CD4-positive, alpha-beta memory T cell (primary cell): ENCODE data around the gene SLC38A5. TPM values are rescaled to one million over a fixed set of nuclear protein-coding genes. Genes with fewer than 3 reads are reported as not detected.

Source experiments
- CTCF ChIA-PET: fragments of 350-600 bp; sonication (Branson Sonifier 250); formaldehyde crosslinking; loops from one replicate; lab custom pipeline; 2021; ENCODE audit warnings: inconsistent platforms; ENCODE audit not compliant: partially characterized antibody; lab: Charles Lee
- POLR2A ChIA-PET: fragments of 350-600 bp; sonication (Branson Sonifier 250); formaldehyde crosslinking; loops from one replicate; lab custom pipeline; 2021; ENCODE audit not compliant: partially characterized antibody; lab: Charles Lee
- DNase-seq, 5 donors: peaks; one replicate each; pipeline versions ENCODE4 v3.0.0 to v3.0.0-alpha.2; 2020 to 2022; ENCODE audit warnings: mixed read lengths in 1 of 5
- H3K27ac ChIP-seq: one replicate; pipeline ENCODE4 v1.7.0; 2013; ENCODE audit warnings: low read depth, low read length
- H3K27me3 ChIP-seq: 2 replicates; pipeline ENCODE4 v1.7.0; 2013; ENCODE audit warnings: mild to moderate bottlenecking, low read length, moderate library complexity; ENCODE audit not compliant: insufficient read depth
- H3K36me3 ChIP-seq: 2 replicates; pipeline ENCODE4 v1.7.0; 2013; ENCODE audit warnings: mild to moderate bottlenecking, low read length, moderate library complexity; ENCODE audit not compliant: insufficient read depth
- H3K4me1 ChIP-seq: 2 replicates; pipeline ENCODE4 v1.7.0; 2013; ENCODE audit warnings: mild to moderate bottlenecking, low read length, moderate library complexity; ENCODE audit not compliant: insufficient read depth
- H3K4me3 ChIP-seq, 2 donors: one replicate each; pipeline ENCODE4 v1.7.0; 2013; ENCODE audit warnings: low read length in 2 of 2, mild to moderate bottlenecking in 1 of 2
- H3K9me3 ChIP-seq, 2 donors: one replicate each; pipeline ENCODE4 v1.7.0; 2013; ENCODE audit warnings: low read length in 2 of 2, control low read depth in 1 of 2; ENCODE audit not compliant: control insufficient read depth in 1 of 2
- H3K27ac Mint-ChIP-seq, 7 donors: one replicate each; pipeline ENCODE4 v1.8.0; 2020 to 2021; ENCODE audit warnings: mixed read lengths in 7 of 7, mild to moderate bottlenecking in 6 of 7, inconsistent platforms in 3 of 7, moderate library complexity in 3 of 7
- H3K27me3 Mint-ChIP-seq, 2 donors: one replicate each; pipeline ENCODE4 v1.8.0; 2020 to 2021; ENCODE audit warnings: mixed read lengths in 2 of 2
- H3K36me3 Mint-ChIP-seq, 2 donors: one replicate each; pipeline ENCODE4 v1.8.0; 2020 to 2021; ENCODE audit warnings: mixed read lengths in 2 of 2, inconsistent platforms in 1 of 2, mild to moderate bottlenecking in 1 of 2
- H3K4me1 Mint-ChIP-seq, 4 donors: one replicate each; pipeline ENCODE4 v1.8.0; 2020 to 2021; ENCODE audit warnings: mixed read lengths in 4 of 4, mild to moderate bottlenecking in 1 of 4
- H3K4me3 Mint-ChIP-seq, 8 donors: one replicate each; pipeline ENCODE4 v1.8.0; 2020 to 2021; ENCODE audit warnings: mixed read lengths in 8 of 8, mild to moderate bottlenecking in 7 of 8, moderate library complexity in 6 of 8, inconsistent platforms in 3 of 8
- H3K9me3 Mint-ChIP-seq, 8 donors: one replicate each; pipeline ENCODE4 v1.8.0; 2020 to 2021; ENCODE audit warnings: mixed read lengths in 8 of 8, mild to moderate bottlenecking in 5 of 8, inconsistent platforms in 3 of 8, moderate library complexity in 1 of 8
- intact Hi-C: fragments of 100-400 bp; cut with micrococcal nuclease; formaldehyde crosslinking; loops from one replicate; pipeline ENCODE4 v1.15.1; 2023
- polyA plus RNA-seq, 2 donors: library from polyadenylated mRNA; unstranded; fragments of 300-500 nt; fragmentation: Illumina TruSeq; gene quantifications; one replicate each; pipeline ENCODE4 v1.2.3, GENCODE V29; 2021
- total RNA-seq, 2 experiments: library from RNA; stranded (reverse); gene quantifications; one replicate each; pipeline ENCODE4 v1.2.3, GENCODE V29; 2021

SLC38A5 gene
- total and polyA plus RNA-seq, 4 experiments from 2014 or later = 18.4 to 34.0 (median 21.2) TPM

DNA sequence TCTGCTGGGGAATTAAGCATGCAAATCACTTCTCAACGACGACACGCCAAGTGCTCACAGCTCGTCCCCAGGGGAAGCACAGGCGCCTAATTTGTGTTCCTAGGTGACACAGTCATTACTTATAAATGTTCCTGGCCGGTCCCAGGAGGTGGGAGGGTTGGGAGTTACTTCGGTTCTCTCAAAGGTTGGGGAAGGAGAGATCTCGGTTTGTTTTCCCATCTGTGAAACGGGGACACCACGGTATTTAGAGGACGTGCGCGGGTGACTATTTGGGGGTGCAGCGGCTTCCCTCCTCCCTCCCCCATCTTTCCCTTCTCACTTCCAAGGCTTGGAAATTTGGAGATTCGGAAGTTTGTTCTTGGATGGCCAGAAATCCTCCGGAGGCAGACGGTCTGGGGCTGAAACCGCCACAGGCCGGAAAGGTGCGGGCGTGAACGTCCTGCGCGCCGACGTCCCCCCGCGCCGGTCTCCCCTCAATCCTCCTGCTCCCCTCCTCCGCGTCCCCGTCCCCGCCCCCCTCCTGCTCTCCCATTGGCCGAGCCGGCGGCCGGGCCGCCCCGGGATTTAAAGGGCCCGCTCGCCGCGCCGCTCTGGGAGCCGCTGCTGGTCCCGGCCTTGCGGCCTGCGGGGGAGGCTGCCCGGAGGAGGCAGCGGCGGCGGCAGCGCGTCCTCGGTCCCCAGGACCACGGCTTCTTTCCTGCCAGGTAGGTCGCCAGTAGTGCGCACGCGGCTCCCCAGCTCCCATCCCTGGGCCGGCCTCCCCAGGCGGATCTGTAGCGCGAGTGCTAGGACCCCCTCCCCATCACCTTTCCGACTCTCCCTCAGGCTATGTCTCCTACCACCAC, 38.6 kb upstream of the SLC38A5 start, which contains the start of gene PORCN:
Gene PORCN (plus strand): TSS at position 593 of the 845 bp plus-strand sequence. CDS start 829 bp downstream, outside the sequence.
- no peaks in the 10 kb centered on the region for H3K9me3 ChIP-seq
- peak within 1 kb of the TSS; percentile 87 to 91 (median 88) for H3K4me3 Mint-ChIP-seq
- peaks cover 16% of the 10 kb centered on the region for H3K4me1 ChIP-seq
- peak within 1 kb of the TSS; percentile 70 to 96 (median 91) for H3K27ac Mint-ChIP-seq
- H3K4me1 Mint-ChIP-seq = peaks cover 10 to 23% (median 12%) of the 10 kb centered on the region in 4 donors
- H3K36me3 ChIP-seq = no peaks in the 10 kb centered on the region
- CTCF ChIA-PET = interaction anchor here (0.5 kb wide), 1 partner anchor 1365 kb away, joined by 3 read pairs; no protein-coding TSS in a partner anchor
- POLR2A ChIA-PET = interaction anchor here (0.6 to 3.1 kb wide), 6 partner anchors 12 to 66 kb away, joined by 3 to 19 read pairs (median 7); partner anchors contain the start of genes EBP, RBM3 and TBC1D25
- peak within 1 kb of the TSS; percentile 61 to 64 for H3K4me3 ChIP-seq
- intact Hi-C loops = loop anchor here (1.0 kb wide), 2 partner anchors 13 to 32 kb away; partner anchors contain the start of genes EBP and FTSJ1
- peaks cover 0 to 1% (median 0%) of the 10 kb centered on the region in 8 donors for H3K9me3 Mint-ChIP-seq
- H3K27ac ChIP-seq = peak within 1 kb of the TSS; percentile 78
- peak; percentile 62 to 78 (median 65) for DNase-seq
- H3K27me3 Mint-ChIP-seq = no peaks in the 10 kb centered on the region
- no peaks in the 10 kb centered on the region for H3K27me3 ChIP-seq
- H3K36me3 Mint-ChIP-seq = peaks cover 0 to 12% of the 10 kb centered on the region in 2 donors

- Histone ChIP-seq H3K9me3 (no peaks in the 10 kb centered on the region), H3K4me1 (peaks cover 16% of the 10 kb centered on the region), H3K4me3 (no peak overlapping the region), H3K36me3 (no peaks in the 10 kb centered on the region), H3K27ac (no peak overlapping the region), H3K27me3 (no peaks in the 10 kb centered on the region)
- H3K4me1 Mint-ChIP-seq = peaks cover 10 to 23% (median 12%) of the 10 kb centered on the region in 4 donors
- H3K27ac Mint-ChIP-seq = peak overlapping the region in 1 of 7 donors; percentile 52
- DNase-seq = no peak
- ChIA-PET CTCF (no interaction called here), POLR2A (interaction anchor here (3.1 kb wide), 1 partner anchor 14 kb away, joined by 19 read pairs; the partner anchor contains the start of gene EBP)
- intact Hi-C loops = no loop called here
- peak overlapping the region in 6 of 8 donors; percentile 3 to 31 (median 12) for H3K4me3 Mint-ChIP-seq
- peaks cover 0 to 8% of the 10 kb centered on the region in 2 donors for H3K36me3 Mint-ChIP-seq
- no peaks in the 10 kb centered on the region for H3K27me3 Mint-ChIP-seq
- H3K9me3 Mint-ChIP-seq = peaks cover 0 to 1% (median 0%) of the 10 kb centered on the region in 8 donors
These were observed 37.2 kb upstream of the SLC38A5 start for GRCh38 chrX:48507246-48507645.

GRCh38 chrX:48505481-48505880, 35.4 kb upstream of the SLC38A5 start:
- POLR2A ChIA-PET = no interaction called here
- no peaks in the 10 kb centered on the region for H3K9me3 ChIP-seq
- Mint-ChIP-seq H3K36me3 (peaks cover 0 to 4% of the 10 kb centered on the region in 2 donors), H3K4me1 (peaks cover 5 to 12% (median 8%) of the 10 kb centered on the region in 4 donors), H3K9me3 (peaks cover 0 to 1% (median 0%) of the 10 kb centered on the region in 8 donors), H3K27me3 (no peaks in the 10 kb centered on the region), H3K4me3 (no peak overlapping the region), H3K27ac (no peak overlapping the region)
- H3K27ac ChIP-seq = no peak overlapping the region
- H3K27me3 ChIP-seq = no peaks in the 10 kb centered on the region
- no peak for DNase-seq
- intact Hi-C loops = no loop called here
- H3K4me3 ChIP-seq = no peak overlapping the region
- H3K4me1 ChIP-seq = peaks cover 13% of the 10 kb centered on the region
- CTCF ChIA-PET = no interaction called here
- H3K36me3 ChIP-seq = no peaks in the 10 kb centered on the region

GRCh38 chrX:48504261-48504660, 34.2 kb upstream of the SLC38A5 start:
- no peak overlapping the region for H3K27ac Mint-ChIP-seq
- DNase-seq = no peak
- H3K4me3 Mint-ChIP-seq = no peak overlapping the region

DNA sequence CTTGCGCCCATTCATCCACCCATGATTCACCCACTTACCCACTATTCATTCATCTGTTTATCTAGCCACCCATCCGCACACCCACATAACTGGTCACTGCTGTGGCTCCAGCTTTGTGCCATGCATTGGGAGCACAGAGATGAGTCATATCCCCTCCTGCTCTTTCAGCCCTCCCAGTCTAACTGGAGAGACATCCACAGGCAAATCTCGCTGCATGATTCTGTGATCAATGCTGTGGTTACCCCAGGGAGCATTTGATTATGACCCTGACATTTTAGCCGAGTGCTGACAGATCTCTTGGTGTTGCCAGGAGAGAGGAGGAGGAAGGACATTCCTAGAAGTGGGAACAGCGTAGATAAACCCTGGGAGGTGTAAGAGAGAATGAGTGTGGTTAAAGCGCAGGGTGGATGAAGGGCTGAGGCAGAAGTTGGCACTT, 28.3 kb upstream of the SLC38A5 start:
- H3K9me3 ChIP-seq = no peaks in the 10 kb centered on the region
- intact Hi-C loops = no loop called here
- DNase-seq = no peak
- Mint-ChIP-seq H3K27me3 (peaks cover 0 to 2% of the 10 kb centered on the region in 2 donors), H3K36me3 (no peaks in the 10 kb centered on the region), H3K27ac (no peak overlapping the region), H3K4me1 (peaks cover 0 to 3% (median 0%) of the 10 kb centered on the region in 4 donors), H3K4me3 (no peak overlapping the region), H3K9me3 (peaks cover 0 to 3% (median 0%) of the 10 kb centered on the region in 8 donors)
- ChIA-PET CTCF (no interaction called here), POLR2A (no interaction called here)
- H3K27me3 ChIP-seq = no peaks in the 10 kb centered on the region
- H3K4me3 ChIP-seq = no peak overlapping the region
- no peak overlapping the region for H3K27ac ChIP-seq
- no peaks in the 10 kb centered on the region for H3K36me3 ChIP-seq
- no peaks in the 10 kb centered on the region for H3K4me1 ChIP-seq

More at GRCh38 chrX:48504261-48504660, 34.2 kb upstream of the SLC38A5 start:
- intact Hi-C loops = no loop called here
- no peaks in the 10 kb centered on the region for H3K36me3 ChIP-seq
- Mint-ChIP-seq H3K36me3 (peaks cover 0 to 1% of the 10 kb centered on the region in 2 donors), H3K4me1 (peaks cover 0 to 7% (median 2%) of the 10 kb centered on the region in 4 donors), H3K27me3 (no peaks in the 10 kb centered on the region), H3K9me3 (peaks cover 0 to under 1% (median 0%) of the 10 kb centered on the region in 8 donors)
- no peaks in the 10 kb centered on the region for H3K9me3 ChIP-seq
- ChIA-PET POLR2A (no interaction called here), CTCF (no interaction called here)
- H3K27me3 ChIP-seq = no peaks in the 10 kb centered on the region
- H3K4me3 ChIP-seq = no peak overlapping the region
- H3K27ac ChIP-seq = no peak overlapping the region
- H3K4me1 ChIP-seq = peaks cover under 1% of the 10 kb centered on the region

GRCh38 chrX:48497871-48498270, 27.8 kb upstream of the SLC38A5 start:
- ChIA-PET CTCF (no interaction called here), POLR2A (no interaction called here)
- H3K4me3 Mint-ChIP-seq = no peak overlapping the region
- peaks cover 0 to 3% (median 0%) of the 10 kb centered on the region in 4 donors for H3K4me1 Mint-ChIP-seq
- Histone ChIP-seq H3K36me3 (no peaks in the 10 kb centered on the region), H3K27ac (no peak overlapping the region), H3K27me3 (no peaks in the 10 kb centered on the region), H3K4me3 (no peak overlapping the region), H3K9me3 (no peaks in the 10 kb centered on the region), H3K4me1 (no peaks in the 10 kb centered on the region)
- intact Hi-C loops = no loop called here
- H3K27ac Mint-ChIP-seq = no peak overlapping the region
- peaks cover 0 to 2% of the 10 kb centered on the region in 2 donors for H3K27me3 Mint-ChIP-seq
- no peaks in the 10 kb centered on the region for H3K36me3 Mint-ChIP-seq
- no peak for DNase-seq
- H3K9me3 Mint-ChIP-seq = peaks cover 0 to 3% (median 0%) of the 10 kb centered on the region in 8 donors

DNA sequence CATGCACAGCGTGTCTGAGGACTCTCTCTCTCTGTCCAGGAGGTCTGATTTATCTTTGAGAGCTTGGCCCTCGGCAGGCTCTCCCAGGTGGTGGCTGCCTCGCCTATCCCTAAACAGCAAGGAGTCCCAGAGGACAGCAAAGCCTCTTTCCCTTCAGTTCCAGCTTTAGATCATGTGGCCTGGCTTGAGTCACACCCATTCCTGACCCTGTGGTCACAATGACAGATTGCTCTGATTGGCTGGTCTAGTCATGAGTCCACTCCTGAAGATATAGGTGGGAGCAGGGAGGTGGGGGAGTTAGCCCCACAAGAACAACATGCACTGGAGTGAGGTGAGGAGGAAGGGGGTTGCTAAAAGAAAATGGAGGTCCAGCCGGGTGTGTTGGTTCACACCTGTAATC, 26.6 kb upstream of the SLC38A5 start:
- H3K36me3 Mint-ChIP-seq = no peaks in the 10 kb centered on the region
- Histone ChIP-seq H3K27ac (no peak overlapping the region), H3K4me1 (no peaks in the 10 kb centered on the region), H3K36me3 (no peaks in the 10 kb centered on the region), H3K9me3 (no peaks in the 10 kb centered on the region), H3K27me3 (no peaks in the 10 kb centered on the region), H3K4me3 (no peak overlapping the region)
- intact Hi-C loops = no loop called here
- peaks cover 0 to 2% of the 10 kb centered on the region in 2 donors for H3K27me3 Mint-ChIP-seq
- H3K27ac Mint-ChIP-seq = no peak overlapping the region
- ChIA-PET CTCF (no interaction called here), POLR2A (no interaction called here)
- H3K4me3 Mint-ChIP-seq = no peak overlapping the region
- H3K9me3 Mint-ChIP-seq = peaks cover 0 to 3% (median 0%) of the 10 kb centered on the region in 8 donors
- H3K4me1 Mint-ChIP-seq = peaks cover 0 to 3% (median 0%) of the 10 kb centered on the region in 4 donors
- no peak for DNase-seq
